NCI-H748 (cell line): ENCODE data around the gene TRH.
A peak's percentile ranks its signal among the peaks of the same experiment; 100 is the strongest.

Experiments
- DNase-seq: peaks from one replicate; lab custom pipeline; 2025; ENCODE audit not compliant: unreplicated experiment; lab: John Stamatoyannopoulos, UW

The TRH gene, protein sequence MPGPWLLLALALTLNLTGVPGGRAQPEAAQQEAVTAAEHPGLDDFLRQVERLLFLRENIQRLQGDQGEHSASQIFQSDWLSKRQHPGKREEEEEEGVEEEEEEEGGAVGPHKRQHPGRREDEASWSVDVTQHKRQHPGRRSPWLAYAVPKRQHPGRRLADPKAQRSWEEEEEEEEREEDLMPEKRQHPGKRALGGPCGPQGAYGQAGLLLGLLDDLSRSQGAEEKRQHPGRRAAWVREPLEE

DNA sequence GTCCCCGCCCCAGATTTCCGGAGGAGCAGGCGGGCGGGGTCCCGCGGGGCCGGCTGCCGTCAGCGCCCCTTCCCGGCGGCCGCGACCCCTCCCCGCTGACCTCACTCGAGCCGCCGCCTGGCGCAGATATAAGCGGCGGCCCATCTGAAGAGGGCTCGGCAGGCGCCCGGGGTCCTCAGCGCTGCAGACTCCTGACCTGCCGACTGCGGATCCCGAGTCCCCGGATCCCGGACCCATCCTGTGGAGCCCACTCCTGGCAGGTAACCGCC is at the start of gene TRH:
Gene TRH, plus strand, starts transcription at position 157 of the 269 bp plus-strand sequence. CDS start 1,097 bp downstream, outside the sequence.
- no peak for DNase-seq

DNA sequence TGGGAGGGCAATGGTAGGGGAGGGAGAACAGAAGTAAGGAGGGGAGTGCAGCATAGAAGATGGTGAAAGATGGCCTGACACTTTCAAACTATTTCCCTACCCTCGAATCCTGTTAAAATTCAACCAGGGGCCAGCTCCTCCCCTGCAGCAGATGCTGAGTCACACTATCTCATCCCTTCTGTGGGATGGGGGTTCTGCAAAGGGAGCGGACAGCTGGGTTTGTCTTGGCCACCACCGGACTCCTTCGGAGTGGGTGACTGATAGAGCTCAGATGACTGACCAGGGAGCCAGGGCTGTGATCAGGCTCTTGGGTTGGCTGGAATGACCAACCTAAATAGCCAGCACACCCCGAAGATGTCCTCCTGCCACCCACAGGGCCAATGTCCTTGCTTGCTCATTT is 47.4 kb upstream of the TRH start:
- no peak for DNase-seq

GRCh38 chr3:129929383-129929782 is 45.1 kb upstream of the TRH start:
- DNase-seq: no peak

- no peak for DNase-seq
Observed at GRCh38 chr3:129933471-129933870, 41.0 kb upstream of the TRH start.

DNA sequence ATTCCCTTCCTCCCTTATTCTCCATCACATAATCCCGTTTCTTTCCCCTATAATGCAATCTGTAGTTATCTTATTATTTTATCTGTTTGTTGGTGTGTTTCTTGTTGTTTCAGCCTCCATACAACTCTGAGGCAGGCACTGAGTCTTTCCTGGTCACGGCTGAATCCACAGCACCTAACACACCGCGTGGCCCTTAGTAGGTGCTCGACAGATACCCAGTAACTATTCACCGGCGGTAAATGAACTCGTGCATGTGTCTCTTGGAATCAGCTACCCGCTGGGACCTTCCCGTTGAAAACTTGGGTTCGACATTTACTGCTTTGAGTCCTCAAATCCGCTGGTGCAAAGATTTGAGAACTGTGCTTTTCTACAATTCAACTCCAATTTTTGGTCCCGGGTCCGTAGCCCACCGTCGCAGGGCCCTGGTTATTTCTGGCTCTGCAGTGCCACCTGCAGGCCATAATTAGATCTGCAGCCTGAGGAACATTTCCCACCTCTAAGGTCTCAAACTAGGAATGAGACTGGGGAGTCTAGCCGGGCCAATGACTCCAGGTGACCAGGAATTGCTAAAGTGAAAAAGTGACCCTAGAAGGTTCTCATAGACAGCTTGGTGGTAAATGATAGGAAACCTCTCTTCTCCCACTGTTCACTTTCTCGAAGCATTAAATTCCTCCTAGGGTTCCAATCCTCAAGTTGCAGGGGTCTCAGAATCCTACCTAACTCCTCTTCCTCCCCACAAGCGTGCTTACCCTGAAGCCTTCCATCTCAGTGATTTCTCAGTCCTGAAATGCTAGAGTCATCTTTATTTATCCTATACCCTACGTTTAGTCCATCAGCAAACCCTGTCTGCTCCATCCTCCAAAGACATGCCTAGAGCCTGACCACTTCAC is 40.0 kb upstream of the TRH start:
- DNase-seq: peak; percentile 31

- peak; percentile 44 for DNase-seq
Observed at GRCh38 chr3:129936757-129937156, 37.8 kb upstream of the TRH start.

DNA sequence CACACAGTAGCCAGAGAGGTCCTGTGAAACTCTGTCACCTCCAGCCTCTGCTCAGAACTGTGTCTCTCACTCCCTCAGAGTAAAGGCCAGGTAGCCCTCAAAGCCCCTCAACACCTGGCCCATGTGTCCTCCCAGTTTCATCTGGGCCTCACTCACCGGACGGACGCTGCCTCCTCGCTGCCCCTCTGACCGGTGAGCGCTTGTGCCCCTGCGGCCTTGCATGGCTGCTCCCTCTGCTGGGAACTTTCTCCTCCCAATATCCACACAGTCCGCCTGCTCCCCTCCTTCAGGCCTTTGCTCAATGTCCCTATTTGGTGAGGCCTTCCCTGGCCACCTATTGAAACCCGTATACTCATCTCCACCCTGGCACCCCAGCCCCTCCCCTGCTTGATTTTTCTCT is 36.8 kb upstream of the TRH start:
- no peak for DNase-seq

GRCh38 chr3:129938140-129938930 is 36.2 kb upstream of the TRH start:
- no peak for DNase-seq

- no peak for DNase-seq
Observed at GRCh38 chr3:129940086-129940485, 34.4 kb upstream of the TRH start.

GRCh38 chr3:129942296-129942695 is 32.2 kb upstream of the TRH start:
- peak; percentile 47 for DNase-seq

DNA sequence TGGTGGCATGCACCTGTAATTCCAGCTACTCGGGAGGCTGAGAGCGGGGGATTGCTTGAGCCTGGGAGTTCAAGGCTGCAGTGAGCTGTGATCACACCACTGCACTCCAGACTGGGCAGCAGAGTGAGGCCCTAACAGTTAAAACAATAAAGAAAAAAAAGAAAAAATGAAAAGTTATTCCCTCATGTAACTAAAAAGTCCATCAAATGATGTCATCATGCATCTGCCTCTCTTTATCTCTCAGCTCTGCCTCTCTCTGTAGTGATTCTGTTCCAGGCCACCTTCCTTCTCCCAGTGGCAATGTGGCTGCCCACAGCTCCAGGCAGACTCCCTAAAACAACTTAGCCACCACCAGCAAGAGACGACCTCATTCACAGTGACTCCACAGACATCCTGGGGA is 31.5 kb upstream of the TRH start:
- DNase-seq: no peak

- DNase-seq: no peak
Observed at GRCh38 chr3:129944709-129945108, 29.8 kb upstream of the TRH start.

DNA sequence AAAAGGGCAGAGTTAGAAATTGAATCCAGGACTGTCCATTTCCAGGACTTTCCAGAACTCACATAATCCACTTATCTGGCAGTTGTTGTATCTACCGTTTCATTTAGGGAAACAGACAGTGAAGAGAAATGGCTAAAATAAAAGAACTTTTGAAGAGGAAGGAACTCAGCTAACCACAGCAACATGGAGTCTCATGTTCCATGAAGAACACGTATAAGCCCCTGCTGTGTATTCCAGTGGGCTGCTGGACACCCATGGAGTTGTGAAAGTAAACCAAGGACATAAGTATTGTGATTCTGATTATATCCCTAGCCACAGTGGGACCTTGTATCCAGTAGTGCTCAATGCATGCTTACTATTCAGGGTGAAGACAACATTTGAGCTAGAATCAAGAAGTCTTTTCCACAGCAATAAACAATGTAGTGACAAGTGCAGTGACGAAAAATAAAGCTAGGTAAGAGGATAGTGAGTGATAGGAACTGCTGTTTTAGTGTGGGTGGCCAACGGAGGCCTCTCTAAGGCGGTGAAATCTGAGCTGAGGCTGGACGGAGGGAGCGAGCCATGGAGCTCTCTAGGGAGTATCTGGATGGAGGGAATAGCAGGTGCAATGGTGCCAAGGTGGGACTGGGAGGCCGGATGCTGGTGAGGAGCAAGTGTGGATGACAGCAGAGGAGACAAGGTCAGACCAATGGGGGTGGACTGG is 26.8 kb upstream of the TRH start:
- no peak for DNase-seq

GRCh38 chr3:129950318-129951046 is 24.0 kb upstream of the TRH start:
- DNase-seq: no peak

DNA sequence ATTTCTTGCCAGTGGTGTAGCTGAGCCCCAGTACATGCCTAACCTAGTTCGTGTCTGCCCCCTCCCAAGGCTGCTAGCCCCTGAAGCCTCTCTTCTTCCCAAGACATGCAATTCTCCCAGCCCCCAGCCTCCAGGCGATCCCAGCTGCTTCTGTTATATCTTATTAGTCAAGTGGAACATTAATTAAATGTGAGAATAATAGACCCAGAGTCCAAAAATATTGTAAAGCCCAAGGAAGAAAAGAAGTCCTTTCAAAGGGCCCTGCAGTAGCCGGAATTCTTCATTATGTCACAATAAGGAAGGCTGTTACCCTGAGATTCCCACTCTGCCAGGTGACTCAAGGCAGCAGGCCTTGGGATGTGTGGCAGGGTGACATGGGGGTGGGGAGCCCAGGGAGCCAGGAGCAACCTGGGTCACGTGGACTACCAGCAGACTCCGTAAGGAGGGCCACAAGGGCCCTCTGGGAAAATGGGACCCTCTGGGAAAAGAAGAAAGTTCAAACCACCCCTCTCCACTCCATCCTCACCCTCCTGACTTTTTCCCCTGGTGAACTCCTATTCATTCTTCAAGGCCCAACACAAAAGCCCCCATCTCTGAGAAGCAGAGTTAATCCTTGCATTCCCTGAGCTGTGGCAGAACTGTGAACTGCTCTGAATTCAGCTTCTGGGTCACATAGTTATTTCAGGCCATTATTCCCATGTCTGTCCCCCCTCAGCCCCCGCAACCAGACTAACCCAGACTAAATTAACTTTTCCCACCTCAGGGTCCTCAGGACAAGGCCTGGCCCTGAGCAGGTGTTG is 21.8 kb upstream of the TRH start:
- DNase-seq: no peak

- no peak for DNase-seq
Observed at GRCh38 chr3:129953621-129954020, 20.9 kb upstream of the TRH start.

DNA sequence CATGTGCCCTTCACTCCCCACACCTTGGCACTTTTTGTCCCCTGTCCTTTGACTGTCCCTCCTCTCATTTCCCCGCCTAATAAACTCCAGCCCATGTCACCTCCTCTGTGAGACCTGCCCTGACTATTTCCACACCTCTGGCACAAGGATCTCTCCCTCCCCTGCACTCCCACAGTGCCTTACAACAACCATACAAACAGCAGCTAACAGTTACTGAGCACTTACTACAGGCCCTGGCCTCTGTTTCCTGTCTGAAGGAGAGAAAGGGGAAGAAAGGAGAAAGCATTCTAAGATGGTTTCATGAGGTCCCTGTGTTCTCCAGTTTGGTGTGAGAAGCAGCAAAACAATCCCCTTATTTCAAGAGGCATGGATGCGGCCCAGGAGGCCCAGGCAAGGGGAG is 20.0 kb upstream of the TRH start:
- no peak for DNase-seq

- no peak for DNase-seq
Observed at GRCh38 chr3:129956936-129957335, 17.6 kb upstream of the TRH start.

GRCh38 chr3:129958755-129959154 is 15.8 kb upstream of the TRH start:
- DNase-seq: no peak

GRCh38 chr3:129961141-129961541 is 13.4 kb upstream of the TRH start:
- no peak for DNase-seq
